Fibroblast of skin of right biceps (primary cell): ENCODE results near the gene CACNB3.

Experiments used
- DNase-seq: peaks from one replicate; pipeline ENCODE4 v3.0.0-alpha.2; 2013

CACNB3 gene

DNA sequence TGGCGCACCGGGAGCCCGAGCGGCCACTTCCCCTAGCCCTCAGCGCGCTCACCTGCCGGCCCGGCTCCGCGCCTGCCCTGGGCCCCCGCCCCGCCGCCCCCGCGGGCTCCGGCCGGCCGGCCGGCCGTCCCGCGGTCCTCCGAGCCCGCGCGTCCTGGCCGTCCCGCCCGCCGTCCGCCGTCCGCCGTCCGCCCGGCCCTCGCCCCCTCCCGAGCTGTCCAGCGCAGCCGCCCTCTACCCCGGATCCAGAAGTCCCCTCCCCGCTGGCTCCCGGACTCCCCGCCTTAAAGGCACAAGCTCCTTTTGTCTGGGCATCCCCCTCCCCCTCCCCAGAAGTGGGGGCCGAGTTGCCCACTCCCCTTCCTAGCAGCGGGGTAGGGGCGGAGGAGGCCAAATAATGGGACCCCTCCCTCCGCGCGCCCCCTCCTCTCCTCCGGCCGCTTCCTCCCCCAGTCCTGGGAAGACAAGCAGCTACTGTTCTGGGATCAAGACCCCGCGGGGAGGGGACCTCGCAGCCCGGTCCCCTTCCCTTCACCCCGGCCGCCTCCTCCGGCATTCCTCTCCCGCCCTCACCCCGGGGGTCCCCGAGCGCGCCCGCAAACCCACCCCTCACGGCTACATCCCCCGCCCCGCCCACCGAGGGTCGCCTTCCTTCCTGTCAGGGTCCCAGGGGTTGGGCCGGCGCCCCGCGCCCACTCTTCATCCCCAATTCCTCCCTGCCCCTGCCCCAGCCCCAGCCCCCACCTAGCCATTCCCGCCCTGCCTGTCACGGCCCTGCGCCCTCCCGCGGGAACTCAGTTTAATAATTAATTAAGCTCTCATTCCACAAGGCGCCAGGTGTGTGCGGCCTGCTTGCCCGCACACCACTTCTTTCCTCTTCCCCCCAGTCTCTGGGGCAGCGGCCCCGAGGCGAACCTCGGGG is 29.2 kb upstream of the CACNB3 start, which contains the start of gene ADCY6:
ADCY6 (minus strand) TSS at position 236 of the 922 bp plus-strand sequence. CDS start 5,655 bp downstream, outside the sequence.
- peak; percentile 67 for DNase-seq

GRCh38 chr12:48789858-48790326 is 28.4 kb upstream of the CACNB3 start:
- no peak for DNase-seq

DNA sequence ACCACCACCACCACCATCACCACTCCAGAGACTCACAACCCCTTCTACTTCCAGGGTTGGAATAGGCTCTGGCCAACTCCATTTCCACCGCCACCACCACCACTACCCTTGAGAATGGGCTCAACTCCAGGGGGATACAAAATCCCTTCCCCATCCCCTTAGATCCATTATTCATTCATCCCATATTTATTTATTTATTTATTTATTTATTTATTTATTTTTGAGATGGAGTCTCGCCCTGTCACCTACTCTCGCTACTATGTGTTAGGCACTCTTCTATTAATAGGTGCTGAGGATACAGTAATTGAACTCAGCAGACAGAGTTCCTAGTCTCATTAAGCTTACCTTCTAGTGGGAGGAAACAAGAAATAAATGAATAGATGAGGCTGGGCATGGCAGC is 24.6 kb upstream of the CACNB3 start:
- DNase-seq: no peak

GRCh38 chr12:48794870-48795269 is 23.4 kb upstream of the CACNB3 start:
- DNase-seq: no peak

DNA sequence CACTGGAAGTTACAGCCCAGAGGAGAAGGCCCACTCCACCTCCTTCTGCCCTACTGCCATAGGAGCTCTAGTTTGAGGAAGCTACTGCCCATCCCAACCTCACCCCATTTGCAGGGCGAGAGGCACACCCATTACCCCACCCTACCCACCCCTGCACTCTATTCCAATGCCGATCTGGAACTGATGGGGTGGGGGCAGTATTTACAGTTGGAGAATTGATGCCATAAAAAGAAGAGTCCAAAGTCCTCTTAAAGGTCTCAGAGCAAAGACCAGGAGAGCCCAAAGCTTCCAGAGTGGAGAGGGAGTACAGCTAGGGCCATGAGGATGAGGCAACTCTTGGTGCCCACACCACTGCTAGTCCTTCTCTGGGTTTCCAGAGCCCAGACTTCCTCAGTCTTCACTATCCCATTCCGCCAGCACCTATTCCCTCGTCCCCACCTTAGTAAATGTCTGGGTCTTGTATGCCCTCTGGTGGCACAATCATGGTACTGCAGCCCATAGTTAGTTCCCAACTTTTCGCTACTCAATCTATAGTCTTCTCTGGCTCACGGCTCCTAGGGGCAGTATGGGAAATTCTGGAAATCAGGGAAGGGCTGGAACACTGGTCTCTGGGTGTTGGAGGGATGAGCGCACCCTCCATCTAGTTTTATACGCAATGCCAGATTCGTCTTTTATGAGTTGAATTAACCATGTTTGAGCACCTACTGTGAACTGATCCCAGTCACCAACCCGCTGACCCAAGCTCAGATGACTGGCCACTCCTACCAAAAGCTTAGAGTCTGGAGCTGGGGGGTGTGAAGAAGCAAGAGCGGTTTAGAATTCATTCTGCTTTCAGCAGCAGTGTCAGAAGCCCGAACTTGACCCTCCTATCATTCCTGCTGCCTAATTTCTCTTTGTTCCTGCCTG is 22.5 kb upstream of the CACNB3 start:
- peak; percentile 77 for DNase-seq

- DNase-seq: no peak
Observed at GRCh38 chr12:48796976-48797375, 21.3 kb upstream of the CACNB3 start.

GRCh38 chr12:48800457-48800856 is 17.8 kb upstream of the CACNB3 start:
- DNase-seq: no peak

DNA sequence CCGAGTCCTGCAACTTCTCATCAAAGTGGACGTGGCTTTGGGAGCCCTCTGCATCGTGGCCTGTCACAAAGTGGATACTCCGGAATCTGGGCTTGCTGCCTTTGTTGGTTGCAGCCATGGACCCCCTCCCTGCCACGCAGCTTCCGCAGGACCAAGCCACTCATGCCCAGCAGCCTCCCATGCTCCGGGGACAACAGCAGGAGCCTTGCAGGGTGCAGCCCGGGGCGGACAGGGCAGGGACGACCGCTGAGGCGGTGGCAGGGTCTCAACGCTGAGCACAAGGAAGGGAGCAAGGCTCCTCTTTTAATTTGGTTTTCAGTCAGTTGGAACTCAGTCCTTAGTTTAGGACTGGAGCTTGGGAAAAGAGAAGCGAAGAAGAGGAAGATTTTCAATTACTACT is 17.3 kb upstream of the CACNB3 start:
- DNase-seq: no peak

DNA sequence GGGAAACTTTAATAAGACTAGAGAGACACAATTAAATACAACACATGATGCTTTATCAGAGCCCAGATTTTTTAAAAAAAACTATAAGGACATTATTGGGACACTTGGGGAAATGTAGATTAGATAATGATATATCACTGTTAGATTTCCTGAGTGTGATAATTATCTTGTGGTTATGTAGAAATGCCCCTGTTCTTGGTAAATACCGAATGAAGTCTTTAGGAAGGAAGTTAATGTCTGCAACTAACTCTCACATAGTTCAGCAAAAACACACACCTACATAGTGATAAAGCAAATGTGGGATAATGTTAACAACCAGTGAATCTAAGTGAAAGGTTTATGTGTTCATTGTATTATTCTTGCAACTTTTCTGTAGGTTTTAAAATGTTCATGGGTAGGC is 14.6 kb upstream of the CACNB3 start:
- no peak for DNase-seq

GRCh38 chr12:48807981-48808380 is 10.3 kb upstream of the CACNB3 start:
- DNase-seq: no peak

GRCh38 chr12:48810903-48811431 is 7.3 kb upstream of the CACNB3 start:
- DNase-seq: peak; percentile 92

DNA sequence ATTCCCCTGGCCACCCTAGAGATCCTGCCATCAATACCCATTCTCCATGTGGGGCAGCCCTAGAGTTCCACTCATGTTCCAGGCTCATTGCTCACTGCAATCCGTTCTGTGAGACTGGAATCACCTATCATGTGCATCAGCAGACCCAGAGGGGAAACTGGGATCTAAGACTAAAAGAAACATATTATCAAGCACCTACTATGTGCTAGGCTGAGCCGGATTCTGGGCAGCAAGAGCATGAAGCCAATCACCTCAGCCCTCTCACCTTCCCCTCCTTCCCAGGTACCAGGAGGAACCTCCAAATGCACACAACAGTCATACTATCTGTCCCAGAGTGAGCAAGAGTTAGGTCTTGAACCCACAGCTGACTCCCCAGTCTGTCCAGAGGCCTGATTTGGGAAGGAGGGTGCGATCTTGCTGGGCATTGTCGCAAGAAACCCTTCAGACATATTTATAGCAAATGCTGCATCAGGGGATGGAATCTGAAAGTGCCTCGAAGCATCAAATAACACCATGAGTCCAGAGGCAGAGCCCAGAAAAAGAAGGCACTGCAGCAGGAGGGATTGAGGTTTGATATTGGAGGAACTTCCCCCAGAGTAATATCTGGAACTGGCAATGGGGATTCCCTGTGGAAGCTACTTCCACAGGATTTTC is 6.7 kb upstream of the CACNB3 start:
- no peak for DNase-seq

DNA sequence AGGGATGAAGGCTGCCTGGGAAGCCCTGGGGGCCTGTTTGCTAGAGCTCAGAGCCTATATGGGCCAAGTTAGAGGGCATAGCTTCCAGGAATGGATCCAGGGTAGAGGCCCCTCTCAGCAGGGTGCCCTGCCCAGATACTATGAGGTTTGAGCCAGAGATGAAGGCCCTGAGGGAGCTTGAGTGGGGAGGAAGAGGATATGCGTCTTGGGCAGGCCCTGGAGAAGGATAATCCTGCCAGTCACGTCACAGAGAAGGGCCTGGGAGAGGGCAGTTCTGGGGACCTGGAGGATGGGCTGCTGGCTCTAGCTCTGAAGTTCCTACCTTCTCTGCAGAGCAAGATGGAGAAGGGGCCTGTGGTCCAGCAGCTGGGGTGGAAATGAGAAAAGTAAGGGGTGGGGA is 5.9 kb upstream of the CACNB3 start:
- DNase-seq: no peak

DNA sequence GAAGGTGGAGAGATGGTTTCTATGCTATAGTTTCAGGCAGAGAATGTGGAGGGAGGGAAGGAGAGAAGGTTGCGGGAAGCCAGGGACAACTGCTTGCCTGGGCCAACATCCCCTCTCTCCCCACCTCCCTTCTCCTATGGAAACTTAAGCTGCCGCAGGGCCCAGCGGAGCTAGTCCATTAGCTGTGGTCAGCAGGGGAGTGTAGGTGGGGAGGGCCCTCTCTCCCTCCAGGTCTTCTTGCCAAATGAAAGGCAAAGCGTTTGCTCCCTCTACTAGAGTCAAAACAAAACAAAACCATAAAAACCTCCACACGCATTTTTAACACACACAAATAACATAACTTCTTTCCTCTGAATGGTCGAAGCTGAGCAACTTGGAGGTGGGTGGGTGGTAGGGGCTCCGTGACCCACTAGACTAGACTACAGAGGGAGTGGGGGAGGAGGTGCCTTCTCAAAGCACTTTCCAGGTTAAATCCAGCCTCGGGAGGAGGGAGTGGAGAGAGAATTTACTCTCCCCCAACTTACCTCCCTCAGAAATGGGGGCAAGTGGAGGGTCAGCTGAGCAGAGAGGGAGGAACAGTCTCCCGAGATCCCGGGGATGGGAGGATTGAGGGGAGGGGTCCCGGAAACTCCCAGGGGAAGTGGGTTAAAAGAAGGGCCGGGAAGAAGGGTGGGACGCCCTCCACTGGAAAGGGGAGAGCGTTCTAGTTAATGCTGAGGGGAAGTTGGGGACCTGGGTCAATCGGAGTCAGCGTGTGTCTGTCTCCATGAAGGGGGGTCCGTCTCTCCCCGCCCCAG is 4.6 kb upstream of the CACNB3 start:
- DNase-seq: peak; percentile 19

DNA sequence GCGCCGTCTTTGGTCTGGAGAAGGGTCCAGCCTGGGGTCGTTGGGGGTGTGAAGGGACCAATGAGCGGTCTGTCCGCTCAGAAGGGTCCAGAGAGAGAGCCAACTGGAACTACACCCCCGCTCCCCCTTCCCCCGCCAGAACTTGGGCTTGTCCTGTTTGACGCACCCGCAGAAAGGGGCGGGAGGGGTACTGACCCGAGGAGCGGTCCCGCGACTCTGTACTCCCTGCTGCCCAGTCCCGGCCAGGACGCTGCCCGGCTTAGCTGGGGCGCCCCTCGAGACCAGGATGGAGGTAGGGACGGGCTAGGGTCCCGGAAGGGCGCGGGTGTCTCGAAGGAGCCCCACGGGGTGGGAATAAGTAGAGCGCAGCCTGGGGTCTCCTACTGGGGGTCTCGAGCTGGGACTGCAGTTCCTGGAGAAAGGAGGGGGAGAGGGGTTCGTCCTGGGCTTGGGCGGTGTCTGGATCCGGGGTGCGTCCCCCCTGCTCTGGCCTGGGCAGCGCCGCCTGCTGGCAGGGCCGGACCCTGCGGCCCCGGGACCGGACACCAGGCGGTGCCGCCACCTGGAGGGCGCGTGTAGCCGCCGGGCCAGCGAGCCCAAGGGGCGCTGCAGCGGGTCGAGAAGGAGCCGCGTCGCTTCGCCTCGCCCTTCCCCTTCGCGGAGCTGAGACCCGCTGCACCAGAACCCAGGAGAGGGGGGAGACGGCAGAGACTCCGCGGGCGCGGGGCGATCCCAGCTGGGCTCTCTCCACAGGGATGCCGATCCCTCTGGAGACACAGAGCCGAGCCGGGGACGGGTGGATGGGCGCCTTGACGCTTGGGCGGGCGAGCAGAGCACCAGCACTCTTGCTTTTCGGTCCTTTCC is 3.8 kb upstream of the CACNB3 start:
- DNase-seq: peak; percentile 79

- peak; percentile 86 for DNase-seq
Observed at GRCh38 chr12:48815126-48816110, 2.9 kb upstream of the CACNB3 start.

- peak; percentile 19 for DNase-seq
Observed at GRCh38 chr12:48816143-48816854, 2.0 kb upstream of the CACNB3 start.

DNA sequence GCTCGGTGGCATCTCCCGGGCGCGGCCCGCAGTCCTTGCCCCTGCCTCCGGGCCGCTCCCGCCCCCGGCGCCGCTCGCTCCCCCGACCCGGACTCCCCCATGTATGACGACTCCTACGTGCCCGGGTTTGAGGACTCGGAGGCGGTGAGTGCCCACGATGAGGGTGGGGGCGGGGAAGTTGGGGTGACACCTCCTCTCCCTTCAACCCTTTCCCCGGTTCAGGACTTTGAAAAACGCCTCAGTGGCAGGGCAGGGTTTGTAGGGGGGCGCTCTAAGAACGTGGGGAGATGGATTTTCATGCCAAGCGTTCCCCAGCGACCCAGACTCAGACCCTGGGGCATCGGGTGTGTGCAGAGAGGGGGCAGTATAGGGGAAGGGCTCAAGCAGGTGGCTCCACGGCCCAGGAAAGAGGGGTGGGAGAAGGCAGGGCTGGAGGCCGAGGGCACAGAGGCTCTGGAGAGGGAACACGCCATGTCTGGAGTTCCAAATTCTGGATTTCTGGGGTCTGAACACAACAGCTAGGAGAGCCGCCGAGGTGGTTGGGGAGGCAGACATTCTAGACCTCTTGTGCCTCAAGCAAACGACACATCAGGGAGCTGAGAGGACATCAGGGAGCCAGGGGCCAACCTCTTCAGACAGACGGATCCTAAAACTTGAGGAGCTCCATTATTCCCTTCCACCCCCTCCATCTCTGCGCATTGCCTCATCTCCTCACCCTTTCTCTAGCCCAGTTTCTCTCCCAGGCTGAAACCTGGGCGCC is 715 bp downstream of the CACNB3 start:
- DNase-seq: no peak
